Activated T-cell treated with anti-CD3 and anti-CD28 coated beads, Interleukin-2, amount 50 U/mL, for 4 hours (primary cell): ENCODE data around the gene SARM1. TPM values are rescaled to one million over a fixed set of nuclear protein-coding genes. Genes with fewer than 3 reads are reported as not detected.
"Not testable (repeated sequence)": the region's sequence is repeated elsewhere in the genome, so short reads cannot be mapped to it uniquely, and the experiment has no call there.

ENCODE experiments used
- ATAC-seq, 2 donors: fragments of 200-7000 bp; cut with Tn5 transposase; one replicate each; pipeline ENCODE4 v1.10.0; 2021
- DNase-seq: peaks from one replicate; pipeline ENCODE4 v3.0.0-alpha.2; 2020
- H3K27me3 Mint-ChIP-seq: one replicate; pipeline ENCODE4 v1.8.0; 2021; ENCODE audit warnings: low read depth, mixed read lengths
- H3K36me3 Mint-ChIP-seq: one replicate; pipeline ENCODE4 v1.8.0; 2022; ENCODE audit warnings: mixed read lengths; ENCODE audit not compliant: insufficient read depth
- H3K4me1 Mint-ChIP-seq: one replicate; pipeline ENCODE4 v1.8.0; 2021; ENCODE audit warnings: low read depth, mixed read lengths
- H3K4me3 Mint-ChIP-seq: one replicate; pipeline ENCODE4 v1.8.0; 2021; ENCODE audit warnings: mild to moderate bottlenecking, moderate library complexity, mixed read lengths
- H3K9me3 Mint-ChIP-seq: one replicate; pipeline ENCODE4 v1.8.0; 2021; ENCODE audit warnings: mixed read lengths
- total RNA-seq, 3 donors: library from RNA; stranded (reverse); gene quantifications; one replicate each; pipeline ENCODE4 v1.2.1, GENCODE V29; 2021

SARM1 gene
- total RNA-seq, 3 donors from 2014 or later: 28.5 to 30.9 (median 29.2) TPM

DNA sequence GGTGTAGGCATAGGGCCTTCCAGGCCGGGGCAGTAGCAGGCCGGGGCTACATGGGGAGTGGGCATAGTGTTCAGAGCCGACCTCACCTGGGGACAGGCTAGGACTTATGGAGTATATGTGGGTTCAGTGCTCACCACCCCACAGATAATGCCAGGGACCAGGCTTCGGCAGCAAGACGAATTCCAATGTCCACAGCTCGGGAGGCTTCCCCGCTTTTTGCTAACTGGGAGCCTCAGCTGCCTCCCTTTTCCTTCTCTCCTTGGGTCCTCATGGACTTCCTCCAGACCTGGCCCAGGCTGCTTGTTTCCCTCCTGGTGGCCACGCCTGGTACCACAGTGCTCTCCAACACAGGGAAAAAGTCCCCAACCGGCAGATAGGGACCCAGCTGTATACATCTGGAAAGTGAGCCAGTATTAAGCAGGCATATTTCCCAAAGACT, 54.6 kb downstream of the SARM1 start:
- DNase-seq: no peak
- H3K36me3 Mint-ChIP-seq: no peaks in the 10 kb centered on the region
- H3K4me1 Mint-ChIP-seq: no peaks in the 10 kb centered on the region
- no peaks in the 10 kb centered on the region for H3K9me3 Mint-ChIP-seq
- H3K4me3 Mint-ChIP-seq: no peak overlapping the region
- H3K27me3 Mint-ChIP-seq: peaks cover 12% of the 10 kb centered on the region
- ATAC-seq: no peak

DNA sequence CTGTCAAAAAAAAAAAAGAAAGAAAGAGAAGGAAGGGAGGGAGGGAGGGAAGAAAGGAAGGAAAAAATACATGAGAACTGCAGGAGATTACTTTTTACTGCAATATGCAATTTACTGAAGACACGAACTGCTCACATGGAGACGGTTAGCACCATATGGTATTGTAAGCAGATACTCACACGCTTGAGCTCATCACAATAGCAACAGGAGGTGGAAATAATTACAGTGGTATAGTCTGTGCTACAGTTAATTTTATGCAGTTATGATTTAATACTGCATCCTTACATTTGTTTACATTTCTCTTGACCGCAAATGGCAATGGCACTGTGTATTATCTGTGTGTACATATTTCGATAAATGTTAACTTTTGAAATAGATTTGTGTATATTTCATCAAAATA, 55.9 kb downstream of the SARM1 start:
- ATAC-seq (no peak), DNase-seq (no peak)
- Mint-ChIP-seq H3K36me3 (no peaks in the 10 kb centered on the region), H3K27me3 (peaks cover 12% of the 10 kb centered on the region), H3K4me1 (no peaks in the 10 kb centered on the region), H3K9me3 (no peaks in the 10 kb centered on the region), H3K4me3 (no peak overlapping the region)

DNA sequence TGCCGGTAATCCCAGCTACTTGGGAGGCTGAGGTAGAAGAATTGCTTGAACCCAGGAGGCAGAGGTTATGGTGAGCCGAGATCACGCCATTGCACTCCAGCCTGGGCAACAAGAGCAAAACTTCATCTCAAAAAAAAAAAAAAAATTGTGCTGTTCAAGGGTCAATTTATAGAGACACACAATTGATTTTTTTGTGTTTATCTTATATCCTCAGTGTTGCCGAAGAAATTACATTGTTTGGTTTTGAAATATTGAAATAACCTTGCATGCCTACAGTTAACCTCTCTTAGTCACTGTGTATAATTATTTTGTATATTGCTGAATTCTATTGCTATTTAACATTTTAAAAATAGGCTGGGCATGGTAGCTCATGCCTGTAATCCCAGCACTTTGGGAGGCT, 56.5 kb downstream of the SARM1 start:
- DNase-seq, H3K36me3 Mint-ChIP-seq, H3K4me1 Mint-ChIP-seq, H3K4me3 Mint-ChIP-seq, H3K9me3 Mint-ChIP-seq, ATAC-seq: not testable (repeated sequence)
- H3K27me3 Mint-ChIP-seq: peaks cover 12% of the 10 kb centered on the region

DNA sequence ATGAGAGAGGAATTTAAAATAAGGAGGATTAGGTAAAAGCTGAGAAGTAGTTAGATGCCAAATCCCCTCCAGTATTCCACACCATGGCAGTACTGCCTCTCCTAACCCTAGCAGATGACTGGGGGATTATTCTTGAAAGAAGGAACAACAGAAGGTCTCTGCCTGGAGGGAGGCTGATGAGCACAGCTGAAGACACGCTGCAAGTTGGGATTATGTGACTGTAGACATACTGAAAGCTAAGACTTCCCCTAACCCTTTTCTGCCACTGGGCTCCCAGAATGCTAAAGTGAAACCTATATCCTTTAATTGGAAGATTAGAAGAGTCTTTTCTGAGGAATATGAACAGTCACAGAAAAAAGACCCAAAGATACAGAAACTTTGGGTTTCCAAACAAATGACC, 62.2 kb downstream of the SARM1 start:
- Mint-ChIP-seq H3K4me1 (no peaks in the 10 kb centered on the region), H3K36me3 (no peaks in the 10 kb centered on the region), H3K4me3 (no peak overlapping the region), H3K9me3 (no peaks in the 10 kb centered on the region), H3K27me3 (peaks cover 10% of the 10 kb centered on the region)
- no peak for ATAC-seq
- no peak for DNase-seq

DNA sequence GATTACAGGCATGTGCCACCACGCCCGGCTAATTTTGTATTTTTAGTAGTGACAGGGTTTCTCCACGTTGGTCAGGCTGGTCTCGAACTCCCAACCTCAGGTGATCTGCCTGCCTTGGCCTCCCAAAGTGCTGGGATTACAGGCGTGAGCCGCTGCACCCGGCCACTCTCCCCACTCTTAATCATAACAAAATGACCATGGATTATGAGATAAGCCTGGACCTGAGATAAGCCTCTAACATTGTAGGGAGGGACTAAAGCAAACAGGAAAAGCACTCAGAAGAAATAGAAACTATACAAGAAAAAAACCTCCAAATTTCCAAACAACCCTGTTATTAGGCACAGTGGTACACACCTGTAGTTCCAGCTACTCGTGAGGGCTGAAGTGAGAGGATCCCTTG, 62.8 kb downstream of the SARM1 start:
- DNase-seq, H3K9me3 Mint-ChIP-seq, ATAC-seq, H3K4me3 Mint-ChIP-seq, H3K4me1 Mint-ChIP-seq, H3K36me3 Mint-ChIP-seq: not testable (repeated sequence)
- peaks cover 12% of the 10 kb centered on the region for H3K27me3 Mint-ChIP-seq

DNA sequence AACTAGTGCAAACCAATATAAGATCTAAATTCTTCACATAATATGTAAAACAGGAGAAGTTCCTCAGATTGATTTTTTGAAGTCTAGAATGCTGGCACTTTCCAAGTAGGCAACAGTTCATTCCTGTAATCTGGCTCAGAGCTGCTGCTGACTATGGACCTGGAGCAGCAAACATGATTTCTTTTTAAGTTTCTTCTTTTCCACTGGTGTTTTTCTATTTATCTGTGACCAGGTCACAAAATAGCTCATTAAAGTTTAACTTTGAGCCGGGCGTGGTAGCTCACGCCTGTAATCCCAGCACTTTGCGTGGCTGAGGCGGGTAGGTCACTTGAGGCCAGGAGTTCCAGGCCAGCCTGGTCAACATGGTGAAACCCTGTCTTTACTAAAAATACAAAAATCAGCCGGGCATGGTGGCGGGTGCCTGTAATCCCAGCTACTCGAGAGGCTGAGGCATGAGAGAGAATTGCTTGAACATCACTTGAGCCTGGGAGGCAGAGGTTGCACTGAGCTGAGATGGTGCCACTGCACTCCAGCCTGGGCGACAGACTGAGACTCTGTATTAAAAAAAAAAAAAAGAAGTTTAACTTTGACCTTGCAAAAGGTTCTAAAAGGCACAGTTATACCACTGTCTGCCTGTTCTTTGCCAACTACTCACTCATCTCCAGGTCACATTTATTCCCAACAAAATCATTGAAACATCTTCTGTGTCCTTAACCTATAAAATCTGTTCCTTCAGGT, 72.6 kb downstream of the SARM1 start:
- ATAC-seq: no peak
- H3K9me3 Mint-ChIP-seq: no peaks in the 10 kb centered on the region
- DNase-seq: no peak
- no peaks in the 10 kb centered on the region for H3K4me1 Mint-ChIP-seq
- H3K36me3 Mint-ChIP-seq: no peaks in the 10 kb centered on the region
- H3K4me3 Mint-ChIP-seq: no peak overlapping the region
- peaks cover 24% of the 10 kb centered on the region for H3K27me3 Mint-ChIP-seq

DNA sequence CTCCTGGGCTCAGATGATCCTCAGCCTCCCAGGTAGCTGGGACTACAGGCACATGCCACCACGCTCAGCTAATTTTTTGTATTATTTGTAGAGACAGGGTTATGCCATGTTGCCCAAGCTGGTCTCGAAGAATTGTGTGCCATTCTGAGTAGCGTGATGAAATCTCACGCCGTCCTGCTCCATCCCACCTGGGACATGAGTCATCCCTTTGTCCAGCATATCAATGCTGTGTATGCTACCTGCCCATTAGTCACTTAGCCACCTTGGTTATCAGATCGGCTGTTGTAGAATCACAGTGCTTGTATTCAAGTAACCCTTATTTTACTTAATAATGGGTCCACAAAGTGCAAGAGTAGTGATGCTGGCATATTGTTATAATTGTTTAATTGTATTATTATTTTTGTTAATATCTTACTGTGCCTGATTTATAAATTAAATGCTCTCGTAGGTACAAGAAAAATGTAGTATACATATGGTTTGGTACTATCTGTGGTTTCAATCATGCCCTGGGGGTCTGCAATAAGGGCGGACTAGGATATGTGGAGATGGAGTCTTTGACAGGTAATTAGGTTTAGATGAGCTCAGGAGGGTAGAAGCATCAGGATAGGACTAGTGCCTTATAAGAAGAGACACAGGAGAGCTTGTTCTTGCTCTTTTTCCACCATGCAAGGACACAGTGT, 75.4 kb downstream of the SARM1 start:
- Mint-ChIP-seq H3K27me3 (peaks cover 16% of the 10 kb centered on the region), H3K9me3 (peaks cover 4% of the 10 kb centered on the region), H3K4me3 (no peak overlapping the region), H3K36me3 (no peaks in the 10 kb centered on the region), H3K4me1 (no peaks in the 10 kb centered on the region)
- DNase-seq (no peak), ATAC-seq (no peak)

DNA sequence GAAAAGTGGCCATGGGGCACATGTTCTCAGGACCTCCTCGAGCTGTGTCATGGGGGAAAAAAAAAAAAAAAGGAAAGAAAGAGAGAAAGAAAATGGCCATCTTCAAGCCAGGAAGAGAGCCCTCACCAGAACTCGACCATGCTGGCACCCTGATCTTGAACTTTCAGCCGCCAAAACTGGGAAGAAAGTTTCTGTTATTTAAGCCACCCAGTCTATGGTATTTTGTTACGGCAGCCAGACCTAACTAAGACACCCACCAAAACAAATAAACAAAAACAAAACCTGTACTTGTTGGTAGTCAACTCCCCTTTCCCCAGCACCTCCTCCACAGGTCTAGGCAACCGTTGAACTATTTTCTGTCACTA, 75.9 kb downstream of the SARM1 start:
- Mint-ChIP-seq H3K4me3 (no peak overlapping the region), H3K36me3 (no peaks in the 10 kb centered on the region), H3K27me3 (peaks cover 12% of the 10 kb centered on the region), H3K4me1 (no peaks in the 10 kb centered on the region), H3K9me3 (peaks cover 4% of the 10 kb centered on the region)
- no peak for ATAC-seq
- DNase-seq: no peak

DNA sequence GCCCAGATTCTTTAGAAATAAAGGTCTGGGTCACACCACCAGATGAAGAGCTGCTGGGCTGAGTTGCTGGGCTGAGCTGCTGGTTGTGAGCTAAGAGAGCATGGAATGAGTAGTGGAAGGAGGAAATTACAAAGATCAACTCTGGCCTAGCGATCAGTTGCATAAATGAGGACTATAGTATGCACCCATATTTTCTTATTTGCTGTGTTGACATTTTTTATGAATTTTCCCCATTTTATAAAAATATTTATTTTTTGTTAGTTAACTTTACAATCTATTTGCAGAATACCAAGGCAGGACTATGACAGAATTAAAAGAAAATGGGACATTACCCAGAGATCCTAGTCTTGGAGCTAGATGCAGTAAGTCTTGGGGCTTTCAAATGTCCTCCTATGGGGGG, 78.4 kb downstream of the SARM1 start:
- no peaks in the 10 kb centered on the region for H3K36me3 Mint-ChIP-seq
- H3K4me1 Mint-ChIP-seq: no peaks in the 10 kb centered on the region
- H3K27me3 Mint-ChIP-seq: peaks cover 7% of the 10 kb centered on the region
- no peak for ATAC-seq
- peaks cover 4% of the 10 kb centered on the region for H3K9me3 Mint-ChIP-seq
- DNase-seq: no peak
- H3K4me3 Mint-ChIP-seq: no peak overlapping the region

Other genes starting within 250 kb of the SARM1 start
- gene TMEM97, start 52.5 kb upstream of the SARM1 start, total RNA-seq: 10 to 100 TPM; 41.3 to 55.1 (median 44.8) TPM
- gene IFT20, start 36.2 kb upstream of the SARM1 start, total RNA-seq: 10 to 100 TPM; 18.1 to 22.1 (median 19.4) TPM
- gene TNFAIP1, start 35.9 kb upstream of the SARM1 start, total RNA-seq: 10 to 100 TPM; 19.5 to 24.2 (median 23.1) TPM
- gene POLDIP2, start 14.2 kb upstream of the SARM1 start, total RNA-seq: 100 to 1,000 TPM; 141 to 168 (median 150) TPM
- gene SEBOX, start 6.5 kb upstream of the SARM1 start, total RNA-seq: not detected
- 1 to 10 TPM in 1 of 3 donors, under 1 TPM in 2; 0.60 to 1.1 (median 0.94) TPM for gene VTN, start 1.4 kb upstream of the SARM1 start, total RNA-seq
- 1 to 10 TPM; 4.8 to 5.3 (median 4.9) TPM for gene SLC46A1, start 34.5 kb downstream of the SARM1 start, total RNA-seq
- not detected for gene SLC13A2, start 102.0 kb downstream of the SARM1 start, total RNA-seq
- gene FOXN1, start 134.7 kb downstream of the SARM1 start, total RNA-seq: not detected
- gene UNC119, start 180.9 kb downstream of the SARM1 start, total RNA-seq: 10 to 100 TPM; 21.7 to 26.0 (median 21.8) TPM
- gene PIGS, start 199.8 kb downstream of the SARM1 start, total RNA-seq: 10 to 100 TPM; 47.0 to 49.9 (median 48.3) TPM
- 10 to 100 TPM; 12.4 to 18.4 (median 16.5) TPM for gene ALDOC, start 205.2 kb downstream of the SARM1 start, total RNA-seq
- 10 to 100 TPM; 23.8 to 30.4 (median 30.1) TPM for gene SPAG5, start 227.3 kb downstream of the SARM1 start, total RNA-seq
- gene RSKR, start 242.5 kb downstream of the SARM1 start, total RNA-seq: 10 to 100 TPM; 24.6 to 25.3 (median 24.7) TPM